Spleen (tissue), 11 donors: ENCODE data around the gene PADI6. TPM values are rescaled to one million over a fixed set of nuclear protein-coding genes. Genes with fewer than 3 reads are reported as not detected.
"Not testable (repeated sequence)": the region's sequence is repeated elsewhere in the genome, so short reads cannot be mapped to it uniquely, and the experiment has no call there.

ENCODE experiments used
- DNase-seq: peaks from one replicate; pipeline ENCODE4 v3.0.0-alpha.2; 2020
- H3K27ac ChIP-seq, 8 donors: fragments of 200-600 bp; sonication (generic) in 7 of 8; 1 replicate in 4 of 8; 2 replicates in 4 of 8; pipeline versions ENCODE4 v1.5.0 to v1.8.0; 2016 to 2021; ENCODE audit warnings: inconsistent platforms in 4 of 8, mild to moderate bottlenecking in 4 of 8, moderate library complexity in 1 of 8
- H3K27me3 ChIP-seq, 7 donors: fragments of 200-600 bp; sonication (generic) in 6 of 7; replicated peaks in 1 of 7; 1 replicate in 4 of 7; 2 replicates in 3 of 7; pipeline versions ENCODE4 v1.5.0 to v1.8.0; 2016 to 2021; ENCODE audit warnings: inconsistent platforms in 3 of 7, mild to moderate bottlenecking in 1 of 7
- H3K36me3 ChIP-seq, 6 donors: fragments of 200-600 bp; sonication (generic) in 5 of 6; 1 replicate in 4 of 6; 2 replicates in 2 of 6; pipeline versions ENCODE4 v1.5.0 to v1.8.0; 2016 to 2021; ENCODE audit warnings: inconsistent platforms in 2 of 6
- H3K4me1 ChIP-seq, 6 donors: fragments of 200-600 bp; sonication (generic) in 5 of 6; 1 replicate in 3 of 6; 2 replicates in 3 of 6; pipeline versions ENCODE4 v1.5.0 to v1.8.0; 2016 to 2021; ENCODE audit warnings: inconsistent platforms in 3 of 6
- H3K4me3 ChIP-seq, 8 donors: fragments of 200-600 bp; sonication (generic) in 7 of 8; 1 replicate in 4 of 8; 2 replicates in 4 of 8; pipeline versions ENCODE4 v1.5.0 to v1.8.0; 2016 to 2021; ENCODE audit warnings: inconsistent platforms in 4 of 8, mild to moderate bottlenecking in 4 of 8, moderate library complexity in 2 of 8
- H3K9me3 ChIP-seq, 8 donors: fragments of 200-600 bp; sonication (generic) in 7 of 8; 1 replicate in 4 of 8; 2 replicates in 4 of 8; pipeline versions ENCODE4 v1.5.0 to v1.8.0; 2016 to 2021; ENCODE audit warnings: inconsistent platforms in 4 of 8
- POLR2A ChIP-seq, 3 donors: fragments of 450-650 bp; IDR thresholded peaks; one replicate each; pipeline ENCODE4 v1.5.1; 2017; ENCODE audit warnings: antibody characterized with exemption in 3 of 3, mild to moderate bottlenecking in 1 of 3
- POLR2AphosphoS5 ChIP-seq, 3 donors: sonication (generic); formaldehyde crosslinking; IDR thresholded peaks; one replicate each; pipeline ENCODE4 v1.5.1; 2017; ENCODE audit warnings: antibody characterized with exemption in 3 of 3
- WGBS, 5 donors: extraction: QIAGEN DNeasy Blood & Tissue Kit in 3 of 5; methylation state at CpG; one replicate each; pipeline versions ENCODE4 v1.1.5 to v1.1.7; 2013 to 2018; 5-methylcytosine and 5-hydroxymethylcytosine counted together
- intact Hi-C: fragments of 100-400 bp; cut with DNase I; formaldehyde crosslinking; loops from one replicate; pipeline ENCODE4 v1.15.0; 2023; ENCODE audit warnings: low total_unique reads
- polyA plus RNA-seq, 3 donors: library from polyadenylated mRNA; stranded (reverse); fragments of 200-250 nt; gene quantifications; one replicate each; pipeline ENCODE4 v1.2.1, GENCODE V29; 2013
- total RNA-seq, 7 donors: library from RNA; depleted of rRNA in 3 of 7; stranded (reverse); fragments of >200 nt in 3 of 7; fragmentation: NEBNext Ultra II Directional in 4 of 7; extraction: Animal tissue kit (Norgen Biotek cat#: 25700) in 4 of 7; gene quantifications; one replicate each; pipeline versions ENCODE4 v1.1.0 to v1.2.1, GENCODE V29; 2016 to 2021
- TF ChIP-seq, protein P1 (sequence below), 11 experiments: fragments of 200-600 bp in 7 of 11; fragments of 450-650 bp in 4 of 11; sonication (generic) in 4 of 11; IDR thresholded peaks in 8 of 11; conservative IDR thresholded peaks in 3 of 11; 1 replicate in 7 of 11; 2 replicates in 4 of 11; pipeline versions ENCODE4 v1.4.0 to v1.8.0; 2016 to 2021; ENCODE audit warnings: antibody characterized with exemption in 11 of 11, inconsistent platforms in 4 of 11, mild to moderate bottlenecking in 1 of 11
- donor health status: healthy with polysubstance abuse.
- donor health status: DM: no; HTN: no; CAD: no; lungs with moderate emphysema.
- donor health status: DM: no; HTN: no; CAD: no.
- donor health status: Bipolar disorder and iron deficiency.
- donor health status: healthy.
- donor health status: DM: no; HTN: no; CAD: no.
- donor health status: DM: yes; HTN: yes; CAD: no.

The PADI6 gene
- total and polyA plus RNA-seq, 10 donors, result 0.14 TPM; not detected in 9

DNA sequence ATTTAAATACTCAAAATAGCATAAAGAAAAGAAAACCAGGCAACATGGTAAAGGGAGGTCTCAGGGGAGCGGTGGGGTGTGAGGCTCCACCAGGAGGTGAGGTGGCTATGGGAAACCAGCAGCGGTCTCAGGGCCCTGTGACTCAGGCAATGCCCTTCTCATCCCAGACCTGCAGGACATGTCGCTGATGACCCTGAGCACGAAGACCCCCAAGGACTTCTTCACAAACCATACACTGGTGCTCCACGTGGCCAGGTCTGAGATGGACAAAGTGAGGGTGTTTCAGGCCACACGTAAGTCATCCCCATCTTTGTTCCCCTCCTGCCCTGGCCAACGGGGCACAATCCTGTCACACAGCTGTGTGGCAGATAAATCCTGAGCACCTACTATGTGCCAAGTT, 32.5 kb upstream of the PADI6 start:
- DNase-seq, result no peak
- Histone ChIP-seq H3K4me3 (no peak overlapping the region), H3K9me3 (peaks cover 0 to 5% (median 1%) of the 10 kb centered on the region in 8 donors), H3K27me3 (peaks cover 0 to 52% (median 0%) of the 10 kb centered on the region in 7 donors), H3K27ac (no peak overlapping the region), H3K4me1 (peaks cover 0 to 6% (median 0%) of the 10 kb centered on the region in 6 donors), H3K36me3 (peaks cover 0 to 92% (median 0%) of the 10 kb centered on the region in 6 donors)
- intact Hi-C loops, result no loop called here
- 55 to 93% (median 81%) methylated on average over 7 of the region's 7 CpGs for WGBS, 5 donors
- TF ChIP-seq POLR2A (IDR thresholded peaks at IDR 0.05) (no peak), POLR2AphosphoS5 (IDR thresholded peaks at IDR 0.05) (no peak)
- TF ChIP-seq, protein P1, sequence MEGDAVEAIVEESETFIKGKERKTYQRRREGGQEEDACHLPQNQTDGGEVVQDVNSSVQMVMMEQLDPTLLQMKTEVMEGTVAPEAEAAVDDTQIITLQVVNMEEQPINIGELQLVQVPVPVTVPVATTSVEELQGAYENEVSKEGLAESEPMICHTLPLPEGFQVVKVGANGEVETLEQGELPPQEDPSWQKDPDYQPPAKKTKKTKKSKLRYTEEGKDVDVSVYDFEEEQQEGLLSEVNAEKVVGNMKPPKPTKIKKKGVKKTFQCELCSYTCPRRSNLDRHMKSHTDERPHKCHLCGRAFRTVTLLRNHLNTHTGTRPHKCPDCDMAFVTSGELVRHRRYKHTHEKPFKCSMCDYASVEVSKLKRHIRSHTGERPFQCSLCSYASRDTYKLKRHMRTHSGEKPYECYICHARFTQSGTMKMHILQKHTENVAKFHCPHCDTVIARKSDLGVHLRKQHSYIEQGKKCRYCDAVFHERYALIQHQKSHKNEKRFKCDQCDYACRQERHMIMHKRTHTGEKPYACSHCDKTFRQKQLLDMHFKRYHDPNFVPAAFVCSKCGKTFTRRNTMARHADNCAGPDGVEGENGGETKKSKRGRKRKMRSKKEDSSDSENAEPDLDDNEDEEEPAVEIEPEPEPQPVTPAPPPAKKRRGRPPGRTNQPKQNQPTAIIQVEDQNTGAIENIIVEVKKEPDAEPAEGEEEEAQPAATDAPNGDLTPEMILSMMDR (IDR thresholded peaks at IDR 0.05 in 8 of 11, conservative IDR thresholded peaks at IDR 0.05 in 3 of 11), result no peak

DNA sequence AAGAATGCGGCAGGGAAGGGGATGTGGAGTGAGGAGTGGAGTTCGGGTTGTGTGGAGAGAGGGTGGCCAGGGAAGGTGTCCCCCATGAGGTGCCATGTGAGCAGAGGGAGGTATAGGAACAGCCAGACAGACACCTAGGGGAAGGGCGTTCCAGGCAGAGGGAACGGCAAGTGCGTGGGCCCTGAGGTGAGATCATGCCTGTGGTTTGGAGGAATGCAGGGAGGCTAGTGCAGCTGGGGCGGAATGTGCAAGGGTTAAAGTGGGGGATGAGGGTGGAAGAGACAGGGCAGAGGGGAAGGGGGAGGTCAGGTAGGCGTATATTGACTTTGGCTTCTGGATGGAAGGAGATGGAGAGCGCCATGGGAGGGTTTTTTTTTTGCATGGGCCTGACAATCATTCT, 31.6 kb upstream of the PADI6 start:
- peaks cover 0 to 6% (median 0%) of the 10 kb centered on the region in 6 donors for H3K4me1 ChIP-seq
- 81 to 90% (median 83%) methylated on average over 8 of the region's 8 CpGs for WGBS, 5 donors
- no peak overlapping the region for H3K4me3 ChIP-seq
- intact Hi-C loops, result no loop called here
- peaks cover 0 to 9% (median 4%) of the 10 kb centered on the region in 8 donors for H3K9me3 ChIP-seq
- H3K27ac ChIP-seq, result no peak overlapping the region
- peaks cover 0 to 92% (median 0%) of the 10 kb centered on the region in 6 donors for H3K36me3 ChIP-seq
- H3K27me3 ChIP-seq, result peaks cover 0 to 50% (median 0%) of the 10 kb centered on the region in 7 donors
- no peak for TF ChIP-seq POLR2AphosphoS5 (IDR thresholded peaks at IDR 0.05)
- TF ChIP-seq POLR2A (IDR thresholded peaks at IDR 0.05), result no peak
- TF ChIP-seq, protein P1 (IDR thresholded peaks at IDR 0.05 in 8 of 11, conservative IDR thresholded peaks at IDR 0.05 in 3 of 11), result no peak
- no peak for DNase-seq

DNA sequence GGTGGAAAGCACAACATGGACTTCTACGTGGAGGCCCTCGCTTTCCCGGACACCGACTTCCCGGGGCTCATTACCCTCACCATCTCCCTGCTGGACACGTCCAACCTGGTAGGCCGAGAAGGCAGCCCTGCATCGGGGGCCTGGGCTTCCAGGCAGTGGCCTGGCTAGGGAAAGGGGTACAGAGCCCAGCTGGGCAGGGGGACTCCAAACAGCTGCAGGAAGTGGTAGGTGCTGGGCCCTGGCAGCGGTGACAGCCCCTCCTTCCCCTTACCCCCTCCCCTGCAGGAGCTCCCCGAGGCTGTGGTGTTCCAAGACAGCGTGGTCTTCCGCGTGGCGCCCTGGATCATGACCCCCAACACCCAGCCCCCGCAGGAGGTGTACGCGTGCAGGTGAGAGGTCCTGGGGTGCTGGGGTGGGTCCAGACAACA, 30.0 kb upstream of the PADI6 start:
- Histone ChIP-seq H3K36me3 (peaks cover 0 to 96% (median 0%) of the 10 kb centered on the region in 6 donors), H3K9me3 (peaks cover 0 to 9% (median 4%) of the 10 kb centered on the region in 8 donors), H3K4me1 (no peaks in the 10 kb centered on the region), H3K27ac (no peak overlapping the region), H3K27me3 (peaks cover 0 to 48% (median 0%) of the 10 kb centered on the region in 7 donors), H3K4me3 (no peak overlapping the region)
- DNase-seq, result no peak
- WGBS, 5 donors, result 64 to 77% (median 73%) methylated on average over 9 to 17 of the region's 17 CpGs
- TF ChIP-seq POLR2AphosphoS5 (IDR thresholded peaks at IDR 0.05) (no peak), POLR2A (IDR thresholded peaks at IDR 0.05) (no peak)
- TF ChIP-seq, protein P1 (IDR thresholded peaks at IDR 0.05 in 8 of 11, conservative IDR thresholded peaks at IDR 0.05 in 3 of 11), result no peak
- intact Hi-C loops, result no loop called here

DNA sequence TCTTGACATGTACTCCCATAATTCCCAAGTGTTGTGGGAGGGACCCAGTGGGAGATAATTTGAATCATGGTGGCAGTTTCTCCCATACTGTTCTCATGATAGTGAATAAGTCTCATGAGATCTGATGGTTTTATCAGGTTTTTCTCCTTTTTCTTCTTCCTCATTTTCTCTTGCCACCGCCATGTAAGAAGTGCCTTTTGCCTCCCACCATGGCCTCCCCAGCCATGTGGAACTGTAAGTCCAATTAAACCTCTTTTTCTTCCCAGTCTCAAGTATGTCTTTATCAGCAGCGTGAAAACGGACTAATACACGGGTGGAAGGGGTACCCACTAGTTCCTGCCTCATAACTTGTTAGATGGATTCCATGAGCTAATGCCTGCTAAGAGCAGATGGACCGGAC, 26.5 kb upstream of the PADI6 start:
- 90 to 96% (median 93%) methylated on average over 5 of the region's 5 CpGs for WGBS, 5 donors
- peaks cover 0 to 91% (median 0%) of the 10 kb centered on the region in 6 donors for H3K36me3 ChIP-seq
- H3K4me1 ChIP-seq, H3K4me3 ChIP-seq, H3K27ac ChIP-seq, DNase-seq, H3K9me3 ChIP-seq, intact Hi-C loops: not testable (repeated sequence)
- H3K27me3 ChIP-seq, result peaks cover 0 to 63% (median 0%) of the 10 kb centered on the region in 7 donors
